Ishikawa (cell line): Measurements from ENCODE around the gene TENM3.

ENCODE experiments used
- EGR1 ChIP-seq: IDR thresholded peaks from 2 replicates; pipeline ENCODE4 v1.6.1; 2012
- EP300 ChIP-seq: IDR thresholded peaks from 2 replicates; pipeline ENCODE4 v1.6.1; 2012; ENCODE audit warnings: borderline replicate concordance
- FOXM1 ChIP-seq: IDR thresholded peaks from 2 replicates; pipeline ENCODE4 v1.6.1; 2012; ENCODE audit warnings: low read depth, borderline replicate concordance
- MAX ChIP-seq: IDR thresholded peaks from 2 replicates; pipeline ENCODE4 v1.6.1; 2012
- NFIC ChIP-seq: IDR thresholded peaks from 2 replicates; pipeline ENCODE4 v1.6.1; 2012
- TAF1 ChIP-seq: IDR thresholded peaks from 2 replicates; pipeline ENCODE4 v1.6.1; 2012; ENCODE audit warnings: low read depth, mild to moderate bottlenecking
- YY1 ChIP-seq: IDR thresholded peaks from 2 replicates; pipeline ENCODE4 v1.6.1; 2012; ENCODE audit warnings: low read depth

DNA sequence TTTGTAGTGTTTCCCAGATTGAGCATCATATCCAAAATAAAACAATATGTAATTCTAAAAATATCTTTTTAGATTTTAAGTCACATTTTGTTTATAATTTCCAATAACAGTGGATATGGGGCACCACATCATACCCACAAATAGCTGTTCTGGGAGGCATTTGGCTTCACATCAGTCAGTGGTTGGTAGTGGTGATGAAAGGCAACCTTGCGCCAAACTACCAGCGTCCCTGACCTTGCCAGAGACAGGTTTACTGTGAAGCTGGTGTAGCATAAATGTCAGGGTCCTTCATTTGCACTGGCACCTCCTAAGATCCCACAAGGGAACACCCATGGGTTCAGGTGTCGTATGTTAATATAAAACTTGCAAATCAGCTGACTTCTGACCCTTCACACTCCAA is 451.8 kb downstream of the TENM3 start:
- TF ChIP-seq EP300 (no peak), FOXM1 (no peak), YY1 (no peak), EGR1 (no peak), TAF1 (no peak), MAX (no peak), NFIC (no peak)
